H9 (cell line): ENCODE measurements around the gene SLC25A26. TPM values are rescaled to one million over a fixed set of nuclear protein-coding genes. Genes with fewer than 3 reads are reported as not detected.

ENCODE experiments used
- DNase-seq: peaks from one replicate; pipeline ENCODE4 v3.0.0-alpha.2; 2017
- H2AFZ ChIP-seq: one replicate; pipeline ENCODE4 v1.6.1; 2013; ENCODE audit warnings: mild to moderate bottlenecking, low read length, control low read depth, moderate library complexity
- H2AK5ac ChIP-seq: 2 replicates; pipeline ENCODE4 v1.6.1; 2013; ENCODE audit warnings: low read length, control low read depth, mixed read lengths; ENCODE audit not compliant: insufficient read length
- H2BK120ac ChIP-seq: one replicate; pipeline ENCODE4 v1.6.1; 2013; ENCODE audit warnings: low read depth, mild to moderate bottlenecking, low read length, control low read depth, inconsistent platforms; ENCODE audit not compliant: poor library complexity, severe bottlenecking
- H2BK12ac ChIP-seq: 2 replicates; pipeline ENCODE4 v1.6.1; 2013; ENCODE audit warnings: low read length, control low read depth, mixed read lengths, low read depth; ENCODE audit not compliant: insufficient read length
- H2BK15ac ChIP-seq: 2 replicates; pipeline ENCODE4 v1.6.1; 2013; ENCODE audit warnings: low read depth, low read length, control low read depth
- H2BK20ac ChIP-seq: one replicate; pipeline ENCODE4 v1.6.1; 2013; ENCODE audit warnings: low read depth, mild to moderate bottlenecking, low read length, control low read depth, inconsistent platforms; ENCODE audit not compliant: poor library complexity, severe bottlenecking
- H2BK5ac ChIP-seq: 2 replicates; pipeline ENCODE4 v1.6.1; 2013; ENCODE audit warnings: low read length, control low read depth, mixed read lengths; ENCODE audit not compliant: insufficient read length
- H3K14ac ChIP-seq: 2 replicates; pipeline ENCODE4 v1.6.1; 2013; ENCODE audit warnings: low read length, control low read depth; ENCODE audit not compliant: insufficient read depth
- H3K18ac ChIP-seq: 2 replicates; pipeline ENCODE4 v1.6.1; 2013; ENCODE audit warnings: low read depth, mild to moderate bottlenecking, mixed read lengths, low read length, control low read depth; ENCODE audit not compliant: insufficient read length
- H3K23ac ChIP-seq: 2 replicates; pipeline ENCODE4 v1.6.1; 2013; ENCODE audit warnings: low read length, control low read depth, mixed read lengths, low read depth; ENCODE audit not compliant: insufficient read length
- H3K23me2 ChIP-seq: 2 replicates; pipeline ENCODE4 v1.6.1; 2013; ENCODE audit warnings: low read depth, mild to moderate bottlenecking, mixed read lengths, low read length, control low read depth; ENCODE audit not compliant: insufficient read length, poor library complexity, severe bottlenecking
- H3K27ac ChIP-seq: 2 replicates; pipeline ENCODE4 v1.5.1; 2013; ENCODE audit warnings: low read length, control low read depth, mixed read lengths, low read depth; ENCODE audit not compliant: insufficient read length
- H3K27me3 ChIP-seq: 2 replicates; pipeline ENCODE4 v1.6.1; 2013; ENCODE audit warnings: low read length, control low read depth, inconsistent platforms; ENCODE audit not compliant: insufficient read depth
- H3K4ac ChIP-seq: 2 replicates; pipeline ENCODE4 v1.6.1; 2013; ENCODE audit warnings: low read depth, mild to moderate bottlenecking, control low read depth, inconsistent platforms, low read length, moderate library complexity
- H3K4me1 ChIP-seq: 2 replicates; pipeline ENCODE4 v1.6.1; 2013; ENCODE audit warnings: low read length, control low read depth, inconsistent platforms; ENCODE audit not compliant: insufficient read depth
- H3K4me2 ChIP-seq: 2 replicates; pipeline ENCODE4 v1.6.1; 2013; ENCODE audit warnings: low read length, control low read depth, mixed read lengths; ENCODE audit not compliant: insufficient read length, insufficient read depth
- H3K56ac ChIP-seq: 2 replicates; pipeline ENCODE4 v1.6.1; 2013; ENCODE audit warnings: low read depth, mild to moderate bottlenecking, mixed read lengths, low read length, control low read depth; ENCODE audit not compliant: insufficient read length
- H3K79me1 ChIP-seq: 2 replicates; pipeline ENCODE4 v1.6.1; 2013; ENCODE audit warnings: low read depth, mild to moderate bottlenecking, moderate library complexity, low read length, control low read depth, inconsistent platforms; ENCODE audit not compliant: insufficient read depth, poor library complexity, severe bottlenecking
- H3K79me2 ChIP-seq: 2 replicates; pipeline ENCODE4 v1.6.1; 2013; ENCODE audit warnings: low read length, control low read depth, inconsistent platforms; ENCODE audit not compliant: insufficient read depth
- H3K9ac ChIP-seq: 2 replicates; pipeline ENCODE4 v1.6.1; 2013; ENCODE audit warnings: low read length, control low read depth, mixed read lengths; ENCODE audit not compliant: insufficient read length; ENCODE audit errors: extremely low read depth
- H3K9me3 ChIP-seq: one replicate; pipeline ENCODE4 v1.6.1; 2013; ENCODE audit warnings: low read depth, low read length, inconsistent platforms; ENCODE audit not compliant: control insufficient read depth
- H3T11ph ChIP-seq: one replicate; pipeline ENCODE4 v1.6.1; 2013; ENCODE audit warnings: mild to moderate bottlenecking, low read length, control low read depth, inconsistent platforms
- H4K20me1 ChIP-seq: one replicate; pipeline ENCODE4 v1.6.1; 2013; ENCODE audit not compliant: control insufficient read depth, insufficient read length, insufficient read depth
- H4K5ac ChIP-seq: 2 replicates; pipeline ENCODE4 v1.6.1; 2013; ENCODE audit warnings: low read depth, mild to moderate bottlenecking, mixed read lengths, low read length, control low read depth; ENCODE audit not compliant: insufficient read length
- H4K8ac ChIP-seq: replicated peaks from 2 replicates; pipeline ENCODE4 v1.6.1; 2013; ENCODE audit warnings: low read length, control low read depth, mixed read lengths, low read depth; ENCODE audit not compliant: insufficient read length
- H4K91ac ChIP-seq: 2 replicates; pipeline ENCODE4 v1.6.1; 2013; ENCODE audit warnings: low read depth, mild to moderate bottlenecking, moderate library complexity, mixed read lengths, low read length, control low read depth; ENCODE audit not compliant: insufficient read length
- H3K27ac Mint-ChIP-seq, 3 experiments: 2 replicates in 2 of 3; 3 replicates in 1 of 3; pipeline ENCODE4 v1.8.0; 2020 to 2021; ENCODE audit warnings: mixed read lengths in 3 of 3, mild to moderate bottlenecking in 1 of 3, moderate library complexity in 1 of 3
- H3K27me3 Mint-ChIP-seq: 2 replicates; pipeline ENCODE4 v1.8.0; 2021; ENCODE audit warnings: low read depth, mild to moderate bottlenecking, moderate library complexity, mixed read lengths
- H3K36me3 Mint-ChIP-seq, 3 experiments: 2 replicates in 2 of 3; 3 replicates in 1 of 3; pipeline ENCODE4 v1.8.0; 2020 to 2021; ENCODE audit warnings: low read depth in 3 of 3, mixed read lengths in 3 of 3; ENCODE audit not compliant: insufficient read depth in 1 of 3
- H3K4me1 Mint-ChIP-seq, 2 experiments: 2 replicates each; pipeline ENCODE4 v1.8.0; 2020; ENCODE audit warnings: mixed read lengths in 2 of 2
- H3K4me3 Mint-ChIP-seq, 2 experiments: 2 replicates in 1 of 2; 3 replicates in 1 of 2; pipeline ENCODE4 v1.8.0; 2020 to 2021; ENCODE audit warnings: mild to moderate bottlenecking in 2 of 2, mixed read lengths in 2 of 2, moderate library complexity in 1 of 2
- H3K9me3 Mint-ChIP-seq, 2 experiments: 2 replicates in 1 of 2; 3 replicates in 1 of 2; pipeline ENCODE4 v1.8.0; 2020; ENCODE audit warnings: mild to moderate bottlenecking in 2 of 2, mixed read lengths in 2 of 2, moderate library complexity in 1 of 2
- CTCF ChIP-seq: fragments of 200-600 bp; sonication (generic); conservative IDR thresholded peaks from 3 replicates; pipeline ENCODE4 v1.8.0; 2021; ENCODE audit warnings: antibody characterized with exemption, mild to moderate bottlenecking
- WGBS: extraction: QIAGEN DNeasy Blood & Tissue Kit; methylation state at CpG from one replicate; pipeline ENCODE4 v1.1.7; 2013; ENCODE audit warnings: missing lambda C conversion rate, low lambda C conversion rate, mixed read lengths; ENCODE audit not compliant: insufficient read length; ENCODE audit errors: extremely low coverage; 5-methylcytosine and 5-hydroxymethylcytosine counted together
- total RNA-seq: library from RNA; stranded (reverse); gene quantifications from 2 replicates; pipeline ENCODE4 v1.2.1, GENCODE V29; 2021

Gene SLC25A26
- total RNA-seq, 1 experiment from 2014 or later: 30.2 TPM

- no peak overlapping the region for H4K91ac ChIP-seq
- no peak overlapping the region for H2BK120ac ChIP-seq
- H2AFZ ChIP-seq: no peak overlapping the region
- no peak overlapping the region for H3K4me3 Mint-ChIP-seq
- H2BK20ac ChIP-seq: no peak overlapping the region
- H2BK15ac ChIP-seq: no peak overlapping the region
- H3K9me3 Mint-ChIP-seq: no peaks in the 10 kb centered on the region; a peak in 1 of 5 replicates
- no peak overlapping the region for H3K4ac ChIP-seq
- H3K14ac ChIP-seq: no peak overlapping the region
- no peak overlapping the region for H3K4me2 ChIP-seq
- no peak overlapping the region for H3K9ac ChIP-seq
- H3K18ac ChIP-seq: no peak overlapping the region
- H2BK5ac ChIP-seq: no peak overlapping the region
- no peak overlapping the region for H4K5ac ChIP-seq
- H3K4me1 ChIP-seq: no peaks in the 10 kb centered on the region
- no peak overlapping the region for H4K8ac ChIP-seq
- H3K79me2 ChIP-seq: no peaks in the 10 kb centered on the region
- no peak overlapping the region for H2BK12ac ChIP-seq
- H3T11ph ChIP-seq: no peak overlapping the region
- H3K27me3 Mint-ChIP-seq: no peaks in the 10 kb centered on the region
- H3K23ac ChIP-seq: no peak overlapping the region
- peaks cover 3 to 6% of the 10 kb centered on the region in 2 experiments; a peak in 3 of 4 replicates for H3K4me1 Mint-ChIP-seq
- no peaks in the 10 kb centered on the region for H3K23me2 ChIP-seq
- no peak overlapping the region for H3K27ac Mint-ChIP-seq
- no peaks in the 10 kb centered on the region for H3K27me3 ChIP-seq
- H4K20me1 ChIP-seq: no peaks in the 10 kb centered on the region
- H3K27ac ChIP-seq: no peak overlapping the region
- no peak overlapping the region for H3K56ac ChIP-seq
- H3K9me3 ChIP-seq: no peaks in the 10 kb centered on the region
- no CpG with 5 or more reads among the region's 3 CpGs for WGBS
- no peak for TF ChIP-seq CTCF
- H2AK5ac ChIP-seq: no peak overlapping the region
- H3K36me3 Mint-ChIP-seq: no peaks in the 10 kb centered on the region
- DNase-seq: no peak
- H3K79me1 ChIP-seq: no peaks in the 10 kb centered on the region
Measured at GRCh38 chr3:66208189-66208588, 12.6 kb upstream of the SLC25A26 start.
